Panc1 (cell line): ENCODE results near the gene ERN1.

Experiments used
- POLR2AphosphoS5 ChIP-seq: IDR thresholded peaks from 2 replicates; pipeline ENCODE4 v1.6.1; 2012; ENCODE audit warnings: mild to moderate bottlenecking, low read depth, low read length, moderate library complexity
- TF ChIP-seq, protein P1 (sequence below): fragments of 450-650 bp; IDR thresholded peaks from 2 replicates; pipeline ENCODE4 v1.5.1; 2017; ENCODE audit warnings: mild to moderate bottlenecking
- TF ChIP-seq, protein P2 (sequence below), 2 experiments: IDR thresholded peaks; 2 replicates each; pipeline ENCODE4 v1.6.1; 2011 to 2012; ENCODE audit warnings: low read depth in 2 of 2, control low read depth in 1 of 2, low read length in 1 of 2, mild to moderate bottlenecking in 1 of 2, moderate library complexity in 1 of 2; ENCODE audit not compliant: insufficient read depth in 1 of 2

DNA sequence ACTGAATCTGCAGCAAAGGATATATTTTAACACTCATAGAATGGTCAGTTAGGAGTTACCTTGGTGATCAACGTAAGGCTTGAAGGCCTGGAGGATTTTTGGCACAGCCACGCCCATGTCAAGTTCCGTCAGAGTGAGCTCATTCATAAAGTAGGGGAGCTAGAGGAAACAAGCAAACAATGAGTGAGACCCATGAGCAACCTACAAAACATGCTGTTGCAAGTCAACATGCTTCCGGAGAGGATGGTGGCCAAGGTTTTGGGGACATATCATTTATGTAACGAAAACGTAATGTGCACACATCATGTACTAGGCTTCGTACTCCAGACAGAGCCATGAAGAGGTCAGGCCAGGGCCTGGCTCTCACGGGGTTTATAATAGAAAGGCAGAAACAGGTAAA, 41.1 kb upstream of the ERN1 start:
- TF ChIP-seq, protein P1, sequence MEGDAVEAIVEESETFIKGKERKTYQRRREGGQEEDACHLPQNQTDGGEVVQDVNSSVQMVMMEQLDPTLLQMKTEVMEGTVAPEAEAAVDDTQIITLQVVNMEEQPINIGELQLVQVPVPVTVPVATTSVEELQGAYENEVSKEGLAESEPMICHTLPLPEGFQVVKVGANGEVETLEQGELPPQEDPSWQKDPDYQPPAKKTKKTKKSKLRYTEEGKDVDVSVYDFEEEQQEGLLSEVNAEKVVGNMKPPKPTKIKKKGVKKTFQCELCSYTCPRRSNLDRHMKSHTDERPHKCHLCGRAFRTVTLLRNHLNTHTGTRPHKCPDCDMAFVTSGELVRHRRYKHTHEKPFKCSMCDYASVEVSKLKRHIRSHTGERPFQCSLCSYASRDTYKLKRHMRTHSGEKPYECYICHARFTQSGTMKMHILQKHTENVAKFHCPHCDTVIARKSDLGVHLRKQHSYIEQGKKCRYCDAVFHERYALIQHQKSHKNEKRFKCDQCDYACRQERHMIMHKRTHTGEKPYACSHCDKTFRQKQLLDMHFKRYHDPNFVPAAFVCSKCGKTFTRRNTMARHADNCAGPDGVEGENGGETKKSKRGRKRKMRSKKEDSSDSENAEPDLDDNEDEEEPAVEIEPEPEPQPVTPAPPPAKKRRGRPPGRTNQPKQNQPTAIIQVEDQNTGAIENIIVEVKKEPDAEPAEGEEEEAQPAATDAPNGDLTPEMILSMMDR: no peak
- TF ChIP-seq POLR2AphosphoS5: no peak
- TF ChIP-seq, protein P2, sequence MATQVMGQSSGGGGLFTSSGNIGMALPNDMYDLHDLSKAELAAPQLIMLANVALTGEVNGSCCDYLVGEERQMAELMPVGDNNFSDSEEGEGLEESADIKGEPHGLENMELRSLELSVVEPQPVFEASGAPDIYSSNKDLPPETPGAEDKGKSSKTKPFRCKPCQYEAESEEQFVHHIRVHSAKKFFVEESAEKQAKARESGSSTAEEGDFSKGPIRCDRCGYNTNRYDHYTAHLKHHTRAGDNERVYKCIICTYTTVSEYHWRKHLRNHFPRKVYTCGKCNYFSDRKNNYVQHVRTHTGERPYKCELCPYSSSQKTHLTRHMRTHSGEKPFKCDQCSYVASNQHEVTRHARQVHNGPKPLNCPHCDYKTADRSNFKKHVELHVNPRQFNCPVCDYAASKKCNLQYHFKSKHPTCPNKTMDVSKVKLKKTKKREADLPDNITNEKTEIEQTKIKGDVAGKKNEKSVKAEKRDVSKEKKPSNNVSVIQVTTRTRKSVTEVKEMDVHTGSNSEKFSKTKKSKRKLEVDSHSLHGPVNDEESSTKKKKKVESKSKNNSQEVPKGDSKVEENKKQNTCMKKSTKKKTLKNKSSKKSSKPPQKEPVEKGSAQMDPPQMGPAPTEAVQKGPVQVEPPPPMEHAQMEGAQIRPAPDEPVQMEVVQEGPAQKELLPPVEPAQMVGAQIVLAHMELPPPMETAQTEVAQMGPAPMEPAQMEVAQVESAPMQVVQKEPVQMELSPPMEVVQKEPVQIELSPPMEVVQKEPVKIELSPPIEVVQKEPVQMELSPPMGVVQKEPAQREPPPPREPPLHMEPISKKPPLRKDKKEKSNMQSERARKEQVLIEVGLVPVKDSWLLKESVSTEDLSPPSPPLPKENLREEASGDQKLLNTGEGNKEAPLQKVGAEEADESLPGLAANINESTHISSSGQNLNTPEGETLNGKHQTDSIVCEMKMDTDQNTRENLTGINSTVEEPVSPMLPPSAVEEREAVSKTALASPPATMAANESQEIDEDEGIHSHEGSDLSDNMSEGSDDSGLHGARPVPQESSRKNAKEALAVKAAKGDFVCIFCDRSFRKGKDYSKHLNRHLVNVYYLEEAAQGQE (IDR thresholded peaks at IDR 0.05; ENCODE audit: insufficient read depth in 1 of 2, low read depth in 2 of 2, low read length in 1 of 2): no peak
